ENCODE results near the gene LDB2. TPM values are rescaled to one million over a fixed set of nuclear protein-coding genes. Genes with fewer than 3 reads are reported as not detected.

Gene LDB2
- total and polyA plus RNA-seq, 2 donors (not counting 3 experiments of a cell fraction or from before 2014, with no cell fraction given) = 127 to 223 TPM

DNA sequence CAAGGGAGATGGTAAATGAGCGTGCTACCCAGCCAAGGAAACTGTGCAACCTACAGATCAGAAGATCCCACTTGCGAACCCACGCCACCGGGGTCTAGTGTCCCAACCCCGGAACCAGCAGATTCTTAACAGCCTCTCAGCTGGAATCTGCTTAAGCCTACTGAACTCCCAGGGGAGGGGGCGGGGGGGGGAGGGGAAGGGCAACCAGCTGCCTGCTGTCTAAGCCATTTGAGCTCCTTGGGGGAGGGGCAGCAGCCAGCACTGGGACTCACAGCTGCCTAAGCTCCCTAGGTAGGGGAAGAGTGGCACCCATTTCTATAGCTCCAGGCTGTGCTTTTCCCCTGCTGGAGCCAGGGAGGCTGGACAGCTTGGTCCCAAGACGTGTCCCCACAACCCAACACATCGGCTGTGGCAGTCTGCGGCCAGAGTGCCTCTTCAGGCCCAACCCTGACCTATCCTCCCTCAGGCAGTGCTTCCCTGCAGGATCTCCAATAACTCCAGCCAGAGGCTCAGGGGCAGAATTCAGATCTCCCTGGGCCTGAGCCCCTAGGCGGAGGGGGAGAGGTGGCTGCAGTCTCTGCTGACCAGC lies 289.2 kb downstream of the LDB2 start:
- TF ChIP-seq FOS (IDR thresholded peaks at IDR 0.05; ENCODE audit: borderline replicate concordance, insufficient read depth, low read length) (no peak), EZH2 (IDR thresholded peaks at IDR 0.05; ENCODE audit: borderline replicate concordance, low read depth, low read length, severe bottlenecking) (no peak), POLR2A (IDR thresholded peaks at IDR 0.05; ENCODE audit: low read depth, low read length) (no peak), JUN (IDR thresholded peaks at IDR 0.05; ENCODE audit: borderline replicate concordance, insufficient read depth, insufficient read length, low read depth) (no peak), MYC (IDR thresholded peaks at IDR 0.05; ENCODE audit: low read depth, low read length) (no peak), GATA2 (IDR thresholded peaks at IDR 0.05; ENCODE audit: insufficient read depth, insufficient read length, low read depth, low read length) (no peak), POLR2AphosphoS5 (IDR thresholded peaks at IDR 0.05; ENCODE audit: insufficient read depth, low read depth, low read length) (no peak)
- TF ChIP-seq, protein P1, sequence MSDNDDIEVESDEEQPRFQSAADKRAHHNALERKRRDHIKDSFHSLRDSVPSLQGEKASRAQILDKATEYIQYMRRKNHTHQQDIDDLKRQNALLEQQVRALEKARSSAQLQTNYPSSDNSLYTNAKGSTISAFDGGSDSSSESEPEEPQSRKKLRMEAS (IDR thresholded peaks at IDR 0.05; ENCODE audit: insufficient read depth, insufficient read length) = no peak
- TF ChIP-seq, protein P2, sequence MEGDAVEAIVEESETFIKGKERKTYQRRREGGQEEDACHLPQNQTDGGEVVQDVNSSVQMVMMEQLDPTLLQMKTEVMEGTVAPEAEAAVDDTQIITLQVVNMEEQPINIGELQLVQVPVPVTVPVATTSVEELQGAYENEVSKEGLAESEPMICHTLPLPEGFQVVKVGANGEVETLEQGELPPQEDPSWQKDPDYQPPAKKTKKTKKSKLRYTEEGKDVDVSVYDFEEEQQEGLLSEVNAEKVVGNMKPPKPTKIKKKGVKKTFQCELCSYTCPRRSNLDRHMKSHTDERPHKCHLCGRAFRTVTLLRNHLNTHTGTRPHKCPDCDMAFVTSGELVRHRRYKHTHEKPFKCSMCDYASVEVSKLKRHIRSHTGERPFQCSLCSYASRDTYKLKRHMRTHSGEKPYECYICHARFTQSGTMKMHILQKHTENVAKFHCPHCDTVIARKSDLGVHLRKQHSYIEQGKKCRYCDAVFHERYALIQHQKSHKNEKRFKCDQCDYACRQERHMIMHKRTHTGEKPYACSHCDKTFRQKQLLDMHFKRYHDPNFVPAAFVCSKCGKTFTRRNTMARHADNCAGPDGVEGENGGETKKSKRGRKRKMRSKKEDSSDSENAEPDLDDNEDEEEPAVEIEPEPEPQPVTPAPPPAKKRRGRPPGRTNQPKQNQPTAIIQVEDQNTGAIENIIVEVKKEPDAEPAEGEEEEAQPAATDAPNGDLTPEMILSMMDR (IDR thresholded peaks at IDR 0.05; ENCODE audit: extremely low read depth in 1 of 2, insufficient read depth in 1 of 2, low read depth in 1 of 2, low read length in 2 of 2) = no peak
- no peaks in the 10 kb centered on the region for H3K9me3 ChIP-seq (replicated peaks; ENCODE audit: control insufficient read depth, insufficient read depth, low read length)
- CTCF ChIA-PET = no interaction called here
- BruUV-seq (replicated peaks) = no TSS peak
- intact Hi-C loops (cut with micrococcal nuclease) (no loop called here), dilution Hi-C loops (cut with MboI; ENCODE audit: extremely low pct_ligation_motif_present, low sequenced_read_pairs) (no loop called here)
- H3K4me3 ChIP-seq (replicated peaks in 1 of 3; ENCODE audit: insufficient read depth in 1 of 3, low read depth in 1 of 3, low read length in 3 of 3) = no peak overlapping the region
- POLR2A ChIA-PET = no interaction called here
- H3K9ac ChIP-seq (replicated peaks; ENCODE audit: extremely low read depth, insufficient read depth, low read length) = no peak overlapping the region
- FAIRE-seq = no peak
- H3K27me3 ChIP-seq (ENCODE audit: control insufficient read depth in 2 of 2, insufficient read depth in 2 of 2, low read length in 2 of 2) = no peaks in the 10 kb centered on the region
- H3K4me1 ChIP-seq (ENCODE audit: control insufficient read depth, extremely low read depth, insufficient read depth, low read length) = peaks cover 4% of the 10 kb centered on the region
- peaks cover 0 to 3% of the 10 kb centered on the region in 2 experiments for H3K36me3 ChIP-seq (ENCODE audit: control insufficient read depth in 2 of 2, extremely low read depth in 1 of 2, insufficient read depth in 2 of 2, low read length in 2 of 2)
- DNase-seq (ENCODE audit: low read depth, low spot score) = no peak
- H3K79me2 ChIP-seq (ENCODE audit: control insufficient read depth, insufficient read depth, low read length) = no peaks in the 10 kb centered on the region
- H3K4me2 ChIP-seq (ENCODE audit: insufficient read depth, low read length) = no peak overlapping the region
- H3K27ac ChIP-seq (ENCODE audit: insufficient read depth, low read depth, low read length) = no peak overlapping the region
- H3K9me1 ChIP-seq (replicated peaks; ENCODE audit: control insufficient read depth, extremely low read depth, insufficient read depth, low read length) = no peaks in the 10 kb centered on the region
- no peak overlapping the region for H2AFZ ChIP-seq (ENCODE audit: low read depth, low read length)
- H4K20me1 ChIP-seq (replicated peaks; ENCODE audit: control insufficient read depth, extremely low read depth, insufficient read depth, low read length) = no peaks in the 10 kb centered on the region
